Astrocyte (in vitro differentiated cells and primary cell): Measurements from ENCODE around the gene CDKL4. TPM values are rescaled to one million over a fixed set of nuclear protein-coding genes. Genes with fewer than 3 reads are reported as not detected.
"Not testable (repeated sequence)": the region's sequence is repeated elsewhere in the genome, so short reads cannot be mapped to it uniquely, and the experiment has no call there.

Experiments
- DNase-seq: peaks from one replicate; pipeline ENCODE4 v3.0.0-alpha.2; 2010; ENCODE audit warnings: low read depth
- FAIRE-seq: peaks from 2 replicates; lab custom pipeline; 2011; peaks lifted over from hg19 to GRCh38; lab: Jason Lieb, UNC
- H2AFZ ChIP-seq: 2 replicates; pipeline ENCODE4 v1.6.0; 2012; ENCODE audit warnings: low read depth, low read length, inconsistent platforms
- H3K27ac ChIP-seq: 2 replicates; pipeline ENCODE4 v1.5.1; 2011; ENCODE audit warnings: low read depth, low read length, inconsistent platforms
- H3K27me3 ChIP-seq: 2 replicates; pipeline ENCODE4 v1.6.0; 2011; ENCODE audit warnings: low read length, inconsistent platforms; ENCODE audit not compliant: insufficient read depth
- H3K36me3 ChIP-seq: 2 replicates; pipeline ENCODE4 v1.5.1; 2011; ENCODE audit warnings: low read length, inconsistent platforms; ENCODE audit not compliant: insufficient read depth
- H3K4me1 ChIP-seq: 2 replicates; pipeline ENCODE4 v1.5.1; 2011; ENCODE audit warnings: low read length, inconsistent platforms; ENCODE audit not compliant: insufficient read depth
- H3K4me2 ChIP-seq: 2 replicates; pipeline ENCODE4 v1.6.0; 2012; ENCODE audit warnings: low read length, inconsistent platforms
- H3K4me3 ChIP-seq: 2 replicates; pipeline ENCODE4 v1.5.1; 2011; ENCODE audit warnings: low read depth, mild to moderate bottlenecking, low read length, inconsistent platforms; ENCODE audit not compliant: insufficient read depth
- H3K79me2 ChIP-seq: 2 replicates; pipeline ENCODE4 v1.6.0; 2012; ENCODE audit warnings: mild to moderate bottlenecking, low read length, inconsistent platforms; ENCODE audit not compliant: insufficient read depth
- H3K9ac ChIP-seq: 2 replicates; pipeline ENCODE4 v1.6.0; 2012; ENCODE audit warnings: mild to moderate bottlenecking, low read length, inconsistent platforms
- H3K9me3 ChIP-seq: 2 replicates; pipeline ENCODE4 v1.5.1; 2012; ENCODE audit warnings: low read depth, mild to moderate bottlenecking, low read length, inconsistent platforms; ENCODE audit not compliant: insufficient read depth
- H4K20me1 ChIP-seq: 2 replicates; pipeline ENCODE4 v1.6.0; 2012; ENCODE audit warnings: low read length, inconsistent platforms; ENCODE audit not compliant: insufficient read depth
- H3K27ac Mint-ChIP-seq: one replicate; pipeline ENCODE4 v1.8.0; 2021; ENCODE audit warnings: mild to moderate bottlenecking, mixed read lengths; ENCODE audit not compliant: unreplicated experiment
- H3K27me3 Mint-ChIP-seq: one replicate; pipeline ENCODE4 v1.8.0; 2021; ENCODE audit warnings: low read depth, mixed read lengths; ENCODE audit not compliant: unreplicated experiment
- H3K36me3 Mint-ChIP-seq: one replicate; pipeline ENCODE4 v1.8.0; 2021; ENCODE audit warnings: low read depth, mixed read lengths; ENCODE audit not compliant: unreplicated experiment
- H3K4me1 Mint-ChIP-seq: one replicate; pipeline ENCODE4 v1.8.0; 2021; ENCODE audit warnings: low read depth, mixed read lengths; ENCODE audit not compliant: unreplicated experiment
- H3K4me3 Mint-ChIP-seq: one replicate; pipeline ENCODE4 v1.8.0; 2021; ENCODE audit warnings: mild to moderate bottlenecking, moderate library complexity, mixed read lengths; ENCODE audit not compliant: unreplicated experiment
- H3K9me3 Mint-ChIP-seq: one replicate; pipeline ENCODE4 v1.8.0; 2021; ENCODE audit warnings: mild to moderate bottlenecking, mixed read lengths; ENCODE audit not compliant: unreplicated experiment
- EZH2 ChIP-seq: IDR thresholded peaks from 2 replicates; pipeline ENCODE4 v1.6.1; 2012; ENCODE audit warnings: mild to moderate bottlenecking, low read length, inconsistent platforms; ENCODE audit not compliant: insufficient read depth
- total RNA-seq: library from RNA; stranded (reverse); gene quantifications from 2 replicates; pipeline ENCODE4 v1.2.1, GENCODE V29; 2021
- TF ChIP-seq, protein P1 (sequence below): IDR thresholded peaks from 2 replicates; pipeline ENCODE4 v1.5.1; 2011; ENCODE audit warnings: low read depth, mild to moderate bottlenecking, inconsistent platforms, low read length, moderate library complexity; ENCODE audit not compliant: insufficient read depth

CDKL4 gene
- total RNA-seq, 1 donor from 2014 or later, result 1.4 TPM

DNA sequence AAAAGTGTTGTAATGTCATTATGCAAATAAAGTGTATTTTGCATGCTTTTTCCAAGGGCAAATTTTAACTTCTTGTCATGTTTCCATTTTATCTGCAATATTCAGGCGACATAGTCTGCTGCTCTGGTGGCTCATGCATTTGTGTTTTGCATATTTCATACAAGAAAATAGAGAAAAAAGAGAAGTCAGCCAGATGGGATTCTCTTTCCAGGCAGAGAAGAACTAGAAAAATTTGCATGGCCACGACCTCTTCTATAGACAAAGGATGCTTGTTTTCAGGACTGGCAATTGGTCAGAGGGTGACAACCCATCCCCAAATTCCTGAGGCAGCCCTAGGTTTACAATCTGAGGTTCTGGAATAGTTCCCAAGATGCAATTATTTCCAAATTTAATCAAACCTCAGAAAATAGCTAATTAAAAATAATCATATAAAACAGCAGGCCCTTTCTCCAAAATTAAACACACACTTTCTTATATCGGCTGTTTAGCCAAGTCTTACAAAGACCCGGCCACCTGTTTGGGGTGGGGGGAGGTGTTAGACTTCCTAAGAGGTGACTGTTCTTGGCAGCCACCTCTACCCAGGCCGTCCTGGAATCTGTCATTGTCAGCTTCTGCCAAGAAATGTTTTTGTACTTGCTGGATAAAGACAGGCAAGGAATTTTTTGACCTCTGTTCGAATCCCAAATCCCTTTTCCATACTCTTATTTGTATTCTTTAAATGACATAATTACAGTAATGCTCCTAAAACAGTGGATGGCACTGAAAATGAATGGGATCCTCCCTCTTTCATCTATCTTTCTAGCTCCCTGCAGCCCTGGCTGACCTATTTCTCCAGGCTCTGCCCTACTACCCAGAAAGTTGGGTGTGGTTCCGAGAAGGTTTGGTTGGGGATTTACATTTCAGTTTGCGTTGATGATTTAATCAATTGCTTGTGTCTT lies 102.2 kb downstream of the CDKL4 start:
- Histone ChIP-seq H2AFZ (no peak overlapping the region), H3K27ac (no peak overlapping the region), H3K9ac (no peak overlapping the region), H3K9me3 (no peaks in the 10 kb centered on the region), H3K27me3 (no peaks in the 10 kb centered on the region), H3K79me2 (no peaks in the 10 kb centered on the region), H3K4me1 (no peaks in the 10 kb centered on the region), H3K4me3 (no peak overlapping the region), H3K36me3 (no peaks in the 10 kb centered on the region), H4K20me1 (no peaks in the 10 kb centered on the region), H3K4me2 (no peak overlapping the region)
- TF ChIP-seq EZH2, result no peak
- TF ChIP-seq, protein P1, sequence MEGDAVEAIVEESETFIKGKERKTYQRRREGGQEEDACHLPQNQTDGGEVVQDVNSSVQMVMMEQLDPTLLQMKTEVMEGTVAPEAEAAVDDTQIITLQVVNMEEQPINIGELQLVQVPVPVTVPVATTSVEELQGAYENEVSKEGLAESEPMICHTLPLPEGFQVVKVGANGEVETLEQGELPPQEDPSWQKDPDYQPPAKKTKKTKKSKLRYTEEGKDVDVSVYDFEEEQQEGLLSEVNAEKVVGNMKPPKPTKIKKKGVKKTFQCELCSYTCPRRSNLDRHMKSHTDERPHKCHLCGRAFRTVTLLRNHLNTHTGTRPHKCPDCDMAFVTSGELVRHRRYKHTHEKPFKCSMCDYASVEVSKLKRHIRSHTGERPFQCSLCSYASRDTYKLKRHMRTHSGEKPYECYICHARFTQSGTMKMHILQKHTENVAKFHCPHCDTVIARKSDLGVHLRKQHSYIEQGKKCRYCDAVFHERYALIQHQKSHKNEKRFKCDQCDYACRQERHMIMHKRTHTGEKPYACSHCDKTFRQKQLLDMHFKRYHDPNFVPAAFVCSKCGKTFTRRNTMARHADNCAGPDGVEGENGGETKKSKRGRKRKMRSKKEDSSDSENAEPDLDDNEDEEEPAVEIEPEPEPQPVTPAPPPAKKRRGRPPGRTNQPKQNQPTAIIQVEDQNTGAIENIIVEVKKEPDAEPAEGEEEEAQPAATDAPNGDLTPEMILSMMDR, result no peak
- H3K27me3 Mint-ChIP-seq, result no peaks in the 10 kb centered on the region
- peaks cover 10% of the 10 kb centered on the region for H3K4me1 Mint-ChIP-seq
- no peaks in the 10 kb centered on the region for H3K9me3 Mint-ChIP-seq
- no peak overlapping the region for H3K27ac Mint-ChIP-seq
- FAIRE-seq (no peak), DNase-seq (peak; percentile 58)
- H3K36me3 Mint-ChIP-seq, result no peaks in the 10 kb centered on the region
- H3K4me3 Mint-ChIP-seq, result no peak overlapping the region

DNA sequence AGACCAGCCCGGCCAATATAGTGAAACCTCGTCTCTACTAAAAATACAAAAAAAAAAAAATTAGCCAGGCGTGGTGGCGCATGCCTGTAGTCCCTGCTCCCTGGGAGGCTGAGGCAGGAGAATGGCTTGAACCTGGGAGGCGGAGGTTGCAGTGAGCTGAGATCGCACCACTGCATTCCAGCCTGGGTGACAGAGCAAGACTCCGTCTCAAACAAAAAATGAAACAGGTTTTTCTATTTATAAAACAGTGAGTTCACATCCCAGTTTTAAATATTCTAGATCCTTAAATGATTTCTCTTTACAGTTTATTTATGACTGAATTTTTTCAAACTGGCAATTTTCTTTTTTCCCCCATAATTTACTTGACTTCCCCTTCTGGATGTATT lies 102.8 kb downstream of the CDKL4 start:
- not testable (repeated sequence) for H3K36me3 Mint-ChIP-seq, H3K4me1 Mint-ChIP-seq, H3K9me3 ChIP-seq, DNase-seq, H3K36me3 ChIP-seq, H3K4me2 ChIP-seq, H3K27me3 Mint-ChIP-seq, H2AFZ ChIP-seq, H3K9ac ChIP-seq, H3K79me2 ChIP-seq, H3K27me3 ChIP-seq, H3K9me3 Mint-ChIP-seq, H3K27ac ChIP-seq, H3K27ac Mint-ChIP-seq, H3K4me3 ChIP-seq, H3K4me1 ChIP-seq, H3K4me3 Mint-ChIP-seq, FAIRE-seq, H4K20me1 ChIP-seq

DNA sequence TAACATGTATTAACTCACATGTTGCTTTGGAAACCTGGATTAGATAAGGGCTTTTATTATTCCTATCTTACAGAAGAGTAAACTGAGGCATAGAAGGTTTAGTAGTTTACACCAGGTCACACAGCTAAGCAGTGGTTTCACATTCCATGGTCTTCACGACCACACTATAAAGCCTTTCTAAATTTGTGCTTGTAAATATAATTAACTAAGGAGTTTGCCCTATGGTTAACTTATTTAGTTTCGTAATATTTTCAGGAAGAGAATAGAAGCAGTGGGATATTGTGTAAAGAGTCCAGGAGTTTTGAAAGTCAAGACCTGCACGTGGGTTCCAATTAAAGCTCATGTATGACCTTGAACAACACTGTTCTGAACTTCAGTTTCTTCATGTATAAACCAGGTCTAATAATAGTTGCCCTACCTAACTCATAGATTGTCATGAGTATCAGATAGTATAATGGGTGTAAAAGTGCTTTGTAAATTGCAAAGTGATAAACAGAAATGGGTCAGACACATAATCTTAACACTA lies 103.4 kb downstream of the CDKL4 start:
- DNase-seq (no peak), FAIRE-seq (no peak)
- Histone ChIP-seq H3K27ac (no peak overlapping the region), H3K27me3 (no peaks in the 10 kb centered on the region), H3K9ac (no peak overlapping the region), H3K4me3 (no peak overlapping the region), H3K9me3 (no peaks in the 10 kb centered on the region), H3K79me2 (no peaks in the 10 kb centered on the region), H3K4me1 (no peaks in the 10 kb centered on the region), H3K4me2 (no peak overlapping the region), H2AFZ (no peak overlapping the region), H3K36me3 (no peaks in the 10 kb centered on the region), H4K20me1 (no peaks in the 10 kb centered on the region)
- Mint-ChIP-seq H3K36me3 (no peaks in the 10 kb centered on the region), H3K27me3 (no peaks in the 10 kb centered on the region), H3K27ac (no peak overlapping the region), H3K4me1 (peaks cover 10% of the 10 kb centered on the region), H3K4me3 (no peak overlapping the region), H3K9me3 (no peaks in the 10 kb centered on the region)
- TF ChIP-seq EZH2, result no peak
- TF ChIP-seq, protein P1, result no peak
